Left ventricle myocardium inferior (tissue), 1 donor: ENCODE data around the gene MAML3. TPM values are rescaled to one million over a fixed set of nuclear protein-coding genes. Genes with fewer than 3 reads are reported as not detected.

Source experiments
- DNase-seq: peaks from one replicate; pipeline ENCODE4 v3.0.0-alpha.2; 2020
- H3K27ac ChIP-seq: fragments of 200-600 bp; replicated peaks from 2 replicates; pipeline ENCODE4 v1.8.0; 2021
- H3K27me3 ChIP-seq: fragments of 200-600 bp; 2 replicates; pipeline ENCODE4 v1.8.0; 2021; ENCODE audit warnings: low read depth
- H3K36me3 ChIP-seq: fragments of 200-600 bp; 2 replicates; pipeline ENCODE4 v1.8.0; 2021
- H3K4me1 ChIP-seq: fragments of 200-600 bp; 2 replicates; pipeline ENCODE4 v1.8.0; 2021
- H3K4me3 ChIP-seq: fragments of 200-600 bp; 2 replicates; pipeline ENCODE4 v1.8.0; 2021; ENCODE audit warnings: mild to moderate bottlenecking, moderate library complexity
- H3K9me3 ChIP-seq: fragments of 200-600 bp; replicated peaks from 2 replicates; pipeline ENCODE4 v1.8.0; 2021
- CTCF ChIP-seq: fragments of 200-600 bp; IDR thresholded peaks from 2 replicates; pipeline ENCODE4 v1.8.0; 2021; ENCODE audit warnings: antibody characterized with exemption, mild to moderate bottlenecking, borderline replicate concordance
- intact Hi-C: fragments of 100-400 bp; cut with micrococcal nuclease; formaldehyde crosslinking; loops from one replicate; pipeline ENCODE4 v1.11.0; 2022
- total RNA-seq: library from RNA; stranded (reverse); fragmentation: NEBNext Ultra II Directional; extraction: Animal tissue kit (Norgen Biotek cat#: 25700); gene quantifications from one replicate; pipeline ENCODE4 v1.2.1, GENCODE V29; 2021
- donor health status: DM: no; HTN: yes; CAD: no; lungs with severe emphysema.

MAML3 gene
- total RNA-seq, 1 donor from 2014 or later, result 2.6 TPM

DNA sequence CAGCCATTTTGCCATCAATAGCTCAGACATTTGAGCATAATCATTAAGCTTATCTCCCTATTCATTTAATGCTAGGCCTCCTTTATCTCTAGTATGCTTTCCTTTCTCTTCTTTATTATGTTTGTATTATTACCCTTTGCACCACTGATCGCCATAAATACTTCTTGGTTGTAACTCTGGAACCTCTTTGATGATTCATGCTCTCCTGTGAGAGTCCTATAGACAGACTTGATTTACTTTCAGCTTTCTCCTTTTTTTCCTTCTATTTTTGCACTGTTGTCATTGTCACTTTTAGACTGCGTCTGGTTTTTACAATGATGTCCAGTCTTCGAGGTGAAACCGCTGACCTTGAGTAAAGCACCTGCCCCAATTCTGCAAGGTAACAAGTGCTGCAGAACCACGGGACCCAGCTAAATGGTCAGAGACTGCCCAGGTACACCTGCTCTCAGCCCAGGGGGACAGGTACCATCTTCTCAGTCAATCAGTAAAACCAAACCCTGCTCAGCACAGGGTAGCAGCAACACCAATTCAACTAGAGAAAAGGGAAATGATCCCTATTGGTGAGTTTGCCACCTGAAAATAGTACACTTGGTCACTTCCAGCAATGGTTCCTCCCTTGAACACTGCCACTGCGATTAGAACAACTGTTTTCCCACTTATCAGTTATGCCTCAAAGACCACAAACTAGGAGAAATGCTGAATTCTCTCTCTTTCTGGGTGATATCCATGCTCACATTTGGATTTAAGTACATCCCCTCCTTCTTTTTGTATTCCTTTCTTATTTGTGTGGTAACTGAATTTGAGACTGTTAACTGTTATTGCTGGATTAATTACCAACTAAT lies 125.1 kb downstream of the MAML3 start:
- no peak for DNase-seq
- no peak overlapping the region for H3K27ac ChIP-seq
- intact Hi-C loops, result no loop called here
- TF ChIP-seq CTCF, result no peak
- H3K4me3 ChIP-seq, result no peak overlapping the region
- H3K27me3 ChIP-seq, result no peaks in the 10 kb centered on the region
- peaks cover 3% of the 10 kb centered on the region for H3K4me1 ChIP-seq
- H3K9me3 ChIP-seq, result no peaks in the 10 kb centered on the region
- H3K36me3 ChIP-seq, result no peaks in the 10 kb centered on the region

- H3K27ac ChIP-seq, result no peak overlapping the region
- intact Hi-C loops, result no loop called here
- H3K9me3 ChIP-seq, result no peaks in the 10 kb centered on the region
- H3K36me3 ChIP-seq, result no peaks in the 10 kb centered on the region
- no peak overlapping the region for H3K4me3 ChIP-seq
- H3K4me1 ChIP-seq, result peaks cover 3% of the 10 kb centered on the region
- DNase-seq, result no peak
- no peaks in the 10 kb centered on the region for H3K27me3 ChIP-seq
- no peak for TF ChIP-seq CTCF
Measured at GRCh38 chr4:140028101-140028500, 125.9 kb downstream of the MAML3 start.

DNA sequence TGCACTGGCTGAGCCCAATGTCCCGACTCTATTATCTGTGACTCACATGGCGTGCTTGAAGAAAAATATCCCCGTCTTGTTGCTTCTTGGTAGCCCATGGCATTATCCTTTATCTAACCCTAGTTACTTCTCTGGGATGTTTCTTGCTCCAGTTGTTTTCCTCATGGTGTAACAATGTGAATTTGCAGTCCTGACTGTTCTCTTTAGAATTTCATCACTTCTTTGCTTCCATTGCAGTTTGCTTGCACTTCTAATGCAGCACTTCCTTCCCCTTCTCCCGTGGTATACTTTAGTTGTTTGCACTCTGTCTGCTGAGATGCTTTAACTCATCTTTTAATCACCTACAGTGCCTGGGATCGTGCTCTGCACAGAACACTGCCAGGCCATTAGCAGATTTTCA lies 126.9 kb downstream of the MAML3 start:
- Histone ChIP-seq H3K9me3 (no peaks in the 10 kb centered on the region), H3K27me3 (no peaks in the 10 kb centered on the region), H3K27ac (no peak overlapping the region), H3K4me1 (no peaks in the 10 kb centered on the region), H3K4me3 (no peak overlapping the region), H3K36me3 (no peaks in the 10 kb centered on the region)
- no peak for DNase-seq
- no peak for TF ChIP-seq CTCF
- intact Hi-C loops, result no loop called here

DNA sequence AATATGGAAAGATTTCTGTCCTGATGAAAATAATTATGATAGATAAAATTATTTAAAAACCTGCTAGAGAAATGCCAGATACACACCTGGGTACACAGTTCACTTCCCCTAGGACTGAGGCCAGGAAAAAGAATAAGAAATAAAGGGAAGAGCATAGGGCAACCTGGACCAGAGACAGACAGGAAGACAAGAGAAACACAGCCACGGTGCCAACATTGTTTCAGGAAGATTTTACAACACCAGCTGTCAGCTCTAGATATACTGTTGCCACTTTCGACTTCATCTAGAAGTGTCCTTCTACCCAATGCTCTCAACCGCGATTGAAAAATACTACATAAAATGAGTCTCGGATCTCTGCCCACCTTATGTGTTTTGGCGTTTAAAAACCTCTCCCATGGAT lies 128.5 kb downstream of the MAML3 start:
- intact Hi-C loops, result no loop called here
- H3K36me3 ChIP-seq, result no peaks in the 10 kb centered on the region
- H3K9me3 ChIP-seq, result no peaks in the 10 kb centered on the region
- H3K27ac ChIP-seq, result no peak overlapping the region
- no peak for DNase-seq
- no peak for TF ChIP-seq CTCF
- peaks cover 6% of the 10 kb centered on the region for H3K4me1 ChIP-seq
- H3K4me3 ChIP-seq, result no peak overlapping the region
- H3K27me3 ChIP-seq, result no peaks in the 10 kb centered on the region

- intact Hi-C loops, result no loop called here
Measured at GRCh38 chr4:140020457-140021361, 133.3 kb downstream of the MAML3 start.

More at GRCh38 chr4:140020457-140021361, 133.3 kb downstream of the MAML3 start:
- no peak overlapping the region for H3K4me3 ChIP-seq
- no peak overlapping the region for H3K27ac ChIP-seq
- no peak for DNase-seq
- TF ChIP-seq CTCF, result no peak
- H3K9me3 ChIP-seq, result peaks cover 5% of the 10 kb centered on the region
- no peaks in the 10 kb centered on the region for H3K27me3 ChIP-seq
- H3K36me3 ChIP-seq, result no peaks in the 10 kb centered on the region
- peaks cover 23% of the 10 kb centered on the region for H3K4me1 ChIP-seq
